OCI-LY1 (cell line): Measurements from ENCODE around the gene SLC9A4.

Experiments
- EZH2 ChIP-seq: fragments of 200-600 bp; sonication (generic), shearing (Covaris generic); IDR thresholded peaks from 2 replicates; pipeline ENCODE4 v1.8.0; 2017; ENCODE audit warnings: borderline replicate concordance, mixed run types, mild to moderate bottlenecking, antibody characterized with exemption, low read length, moderate library complexity, mixed read lengths
- TF ChIP-seq, protein P1 (sequence below): fragments of 200-600 bp; sonication (generic), shearing (Covaris generic); IDR thresholded peaks from 2 replicates; pipeline ENCODE4 v1.5.1; 2017; ENCODE audit warnings: mild to moderate bottlenecking, antibody characterized with exemption, low read length, moderate library complexity, mixed read lengths

DNA sequence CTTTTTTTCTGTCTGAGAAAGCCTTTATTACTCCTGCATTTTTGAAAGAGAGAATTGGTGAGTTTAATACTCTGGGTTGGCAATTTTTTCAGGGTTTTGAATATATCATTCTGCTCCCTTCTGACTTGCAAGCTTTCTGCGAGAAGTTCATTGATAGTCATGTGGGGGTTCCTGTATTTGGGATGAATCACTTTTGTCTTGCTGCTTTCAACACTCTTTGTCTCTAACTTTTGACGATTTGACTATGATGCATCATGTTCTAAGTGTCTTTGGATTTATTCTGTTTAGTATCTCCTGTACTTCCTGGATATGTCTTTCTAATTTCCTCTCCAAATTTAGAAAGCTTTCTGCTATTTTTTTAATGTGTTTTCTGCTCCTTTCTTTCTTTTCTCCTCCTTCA lies 105.3 kb downstream of the SLC9A4 start:
- TF ChIP-seq EZH2: no peak
- TF ChIP-seq, protein P1, sequence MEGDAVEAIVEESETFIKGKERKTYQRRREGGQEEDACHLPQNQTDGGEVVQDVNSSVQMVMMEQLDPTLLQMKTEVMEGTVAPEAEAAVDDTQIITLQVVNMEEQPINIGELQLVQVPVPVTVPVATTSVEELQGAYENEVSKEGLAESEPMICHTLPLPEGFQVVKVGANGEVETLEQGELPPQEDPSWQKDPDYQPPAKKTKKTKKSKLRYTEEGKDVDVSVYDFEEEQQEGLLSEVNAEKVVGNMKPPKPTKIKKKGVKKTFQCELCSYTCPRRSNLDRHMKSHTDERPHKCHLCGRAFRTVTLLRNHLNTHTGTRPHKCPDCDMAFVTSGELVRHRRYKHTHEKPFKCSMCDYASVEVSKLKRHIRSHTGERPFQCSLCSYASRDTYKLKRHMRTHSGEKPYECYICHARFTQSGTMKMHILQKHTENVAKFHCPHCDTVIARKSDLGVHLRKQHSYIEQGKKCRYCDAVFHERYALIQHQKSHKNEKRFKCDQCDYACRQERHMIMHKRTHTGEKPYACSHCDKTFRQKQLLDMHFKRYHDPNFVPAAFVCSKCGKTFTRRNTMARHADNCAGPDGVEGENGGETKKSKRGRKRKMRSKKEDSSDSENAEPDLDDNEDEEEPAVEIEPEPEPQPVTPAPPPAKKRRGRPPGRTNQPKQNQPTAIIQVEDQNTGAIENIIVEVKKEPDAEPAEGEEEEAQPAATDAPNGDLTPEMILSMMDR: no peak
